Body of pancreas (tissue), 4 donors: Measurements from ENCODE around the gene RASGRP3. TPM values are rescaled to one million over a fixed set of nuclear protein-coding genes. Genes with fewer than 3 reads are reported as not detected.

Experiments
- ATAC-seq: fragments of 150-250 bp; one replicate; pipeline ENCODE4 v1.9.1; 2016
- DNase-seq, 4 donors: peaks; one replicate each; pipeline ENCODE4 v3.0.0-alpha.2; 2019
- H3K27ac ChIP-seq, 4 donors: fragments of 200-600 bp; sonication (generic); 1 replicate in 3 of 4; 2 replicates in 1 of 4; pipeline versions ENCODE4 v1.5.1 to v1.6.1; 2016 to 2019; ENCODE audit warnings: mild to moderate bottlenecking in 1 of 4, mixed read lengths in 1 of 4, moderate library complexity in 1 of 4
- H3K27me3 ChIP-seq, 2 donors: fragments of 200-600 bp; sonication (generic); one replicate each; pipeline ENCODE4 v1.6.0; 2016; ENCODE audit warnings: mild to moderate bottlenecking in 1 of 2
- H3K36me3 ChIP-seq, 2 donors: fragments of 200-600 bp; sonication (generic); replicated peaks in 1 of 2; 2 replicates each; pipeline ENCODE4 v1.5.1; 2016; ENCODE audit warnings: low read depth in 2 of 2; ENCODE audit not compliant: insufficient read depth in 1 of 2
- H3K4me1 ChIP-seq: fragments of 200-600 bp; sonication (generic); one replicate; pipeline ENCODE4 v1.6.0; 2016
- H3K4me3 ChIP-seq, 2 donors: fragments of 200-600 bp; sonication (generic); 1 replicate in 1 of 2; 2 replicates in 1 of 2; pipeline ENCODE4 v1.5.1; 2016 to 2019
- H3K9me3 ChIP-seq, 3 donors: fragments of 200-600 bp; sonication (generic); 1 replicate in 2 of 3; 2 replicates in 1 of 3; pipeline ENCODE4 v1.5.1; 2016
- CTCF ChIP-seq, 7 experiments: fragments of 450-650 bp in 4 of 7; fragments of 200-600 bp in 3 of 7; sonication (generic) in 3 of 7; IDR thresholded peaks; one replicate each; pipeline ENCODE4 v1.5.1; 2016 to 2019; ENCODE audit warnings: antibody characterized with exemption in 7 of 7
- POLR2A ChIP-seq, 3 donors: fragments of 450-650 bp; IDR thresholded peaks; one replicate each; pipeline ENCODE4 v1.6.1; 2016; ENCODE audit warnings: antibody characterized with exemption in 3 of 3, mild to moderate bottlenecking in 2 of 3
- WGBS, 2 donors: methylation state at CpG; one replicate each; pipeline ENCODE4 v1.1.5; 2017; 5-methylcytosine and 5-hydroxymethylcytosine counted together
- intact Hi-C: fragments of 100-400 bp; cut with DNase I; formaldehyde crosslinking; loops from one replicate; pipeline ENCODE4 v1.15.1; 2023
- total RNA-seq, 2 donors: library from RNA; depleted of rRNA; stranded (reverse); fragments of >200 nt; gene quantifications; one replicate each; pipeline ENCODE4 v1.1.0, GENCODE V29; 2016

RASGRP3 gene
- total RNA-seq, 2 donors from 2014 or later, result 3.9 to 22.1 TPM

- H3K27ac ChIP-seq, result no peak overlapping the region
- no peaks in the 10 kb centered on the region for H3K36me3 ChIP-seq
- no peaks in the 10 kb centered on the region for H3K9me3 ChIP-seq
- no peaks in the 10 kb centered on the region for H3K27me3 ChIP-seq
- peaks cover 6% of the 10 kb centered on the region for H3K4me1 ChIP-seq
- H3K4me3 ChIP-seq, result no peak overlapping the region
- no peak for TF ChIP-seq CTCF (IDR thresholded peaks at IDR 0.05)
- TF ChIP-seq POLR2A (IDR thresholded peaks at IDR 0.05), result no peak
- DNase-seq, result no peak
- ATAC-seq, result no peak
- 89 to 95% methylated on average over 8 of the region's 8 CpGs for WGBS, 2 donors
- intact Hi-C loops, result no loop called here
Measured at GRCh38 chr2:33577084-33577483, 100.6 kb downstream of the RASGRP3 start.

- intact Hi-C loops, result no loop called here
- DNase-seq (no peak), ATAC-seq (no peak)
- H3K27me3 ChIP-seq, result no peaks in the 10 kb centered on the region
- TF ChIP-seq POLR2A (IDR thresholded peaks at IDR 0.05) (no peak), CTCF (IDR thresholded peaks at IDR 0.05) (no peak)
- H3K27ac ChIP-seq, result no peak overlapping the region
- H3K36me3 ChIP-seq, result no peaks in the 10 kb centered on the region
- no peaks in the 10 kb centered on the region for H3K9me3 ChIP-seq
- no peak overlapping the region for H3K4me3 ChIP-seq
- peaks cover 6% of the 10 kb centered on the region for H3K4me1 ChIP-seq
- 45 to 49% methylated on average over 2 of the region's 2 CpGs for WGBS, 2 donors
Measured at GRCh38 chr2:33577668-33578067, 101.2 kb downstream of the RASGRP3 start.

DNA sequence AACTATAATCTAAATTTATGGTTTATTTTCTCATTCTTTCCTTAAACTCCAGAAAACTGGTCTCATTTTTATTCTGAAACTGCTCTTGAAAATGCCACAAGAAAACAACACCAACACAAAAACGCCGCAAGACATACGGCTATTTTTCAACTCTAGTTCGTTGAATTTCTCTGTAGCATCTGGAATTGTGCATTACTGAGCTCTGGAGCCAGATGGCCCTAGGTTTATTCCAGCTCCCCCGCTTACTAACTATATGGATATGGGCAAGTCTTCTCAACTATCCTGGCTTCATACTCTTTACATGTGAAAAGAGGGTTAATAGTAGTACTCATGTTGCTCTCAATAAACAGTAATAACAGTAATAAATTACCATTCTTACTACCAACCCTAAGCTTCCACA lies 102.8 kb downstream of the RASGRP3 start:
- DNase-seq (no peak), ATAC-seq (no peak)
- Histone ChIP-seq H3K27ac (no peak overlapping the region), H3K27me3 (no peaks in the 10 kb centered on the region), H3K36me3 (no peaks in the 10 kb centered on the region), H3K9me3 (no peaks in the 10 kb centered on the region), H3K4me3 (no peak overlapping the region), H3K4me1 (peaks cover 6% of the 10 kb centered on the region)
- intact Hi-C loops, result no loop called here
- 92% methylated on average over 5 of the region's 5 CpGs for WGBS, 2 donors
- TF ChIP-seq POLR2A (IDR thresholded peaks at IDR 0.05), result no peak
- no peak for TF ChIP-seq CTCF (IDR thresholded peaks at IDR 0.05)

DNA sequence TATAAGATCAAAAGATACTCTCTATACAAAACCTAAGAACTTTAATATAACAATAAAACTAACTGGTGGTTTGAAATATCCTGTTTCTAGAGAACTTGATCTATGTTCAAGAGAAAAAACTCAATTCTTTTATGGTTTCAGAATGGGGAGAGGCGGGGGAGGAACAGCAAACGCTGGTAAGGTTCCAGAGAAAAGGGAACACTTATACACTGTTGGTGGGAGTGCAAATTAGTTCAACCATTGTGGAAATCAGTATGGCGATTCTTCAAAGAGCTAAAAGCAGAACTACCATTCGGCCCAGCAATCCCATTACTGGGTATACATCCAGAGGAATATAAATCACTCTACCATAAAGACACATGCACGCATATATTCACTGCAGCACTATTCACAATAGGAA lies 105.4 kb downstream of the RASGRP3 start:
- WGBS, 2 donors, result 74 to 92% methylated on average over 5 of the region's 5 CpGs

More for the DNA sequence above, 105.4 kb downstream of the RASGRP3 start:
- TF ChIP-seq CTCF (IDR thresholded peaks at IDR 0.05), result no peak
- TF ChIP-seq POLR2A (IDR thresholded peaks at IDR 0.05), result no peak
- Histone ChIP-seq H3K4me3 (no peak overlapping the region), H3K4me1 (peaks cover 6% of the 10 kb centered on the region), H3K27me3 (no peaks in the 10 kb centered on the region), H3K27ac (no peak overlapping the region), H3K36me3 (peaks cover 0 to 15% of the 10 kb centered on the region in 2 donors), H3K9me3 (no peaks in the 10 kb centered on the region)
- DNase-seq (no peak), ATAC-seq (no peak)
- intact Hi-C loops, result no loop called here
